ENCODE measurements around the gene RAB10. TPM values are rescaled to one million over a fixed set of nuclear protein-coding genes. Genes with fewer than 3 reads are reported as not detected.

The RAB10 gene
- total and polyA plus RNA-seq, 9 of the 15 experiments (the other 6 are each of a cell fraction or from before 2014, with no cell fraction given): 25.1 to 214 (median 157) TPM

GRCh38 chr2:26067980-26068507 is 34.2 kb downstream of the RAB10 start:
- H3K36me3 ChIP-seq (ENCODE audit: control insufficient read depth, insufficient read depth, low read length): peaks cover 31% of the 10 kb centered on the region
- in situ Hi-C loops (cut with MboI) (no loop called here), intact Hi-C loops (cut with micrococcal nuclease) (loop anchor here (2.0 kb wide), 1 partner anchor 33 kb away; the partner anchor contains the start of gene RAB10)
- peak in 1 of 4 experiments; percentile 31 for DNase-seq (ENCODE audit: extremely low read depth in 1 of 4, low spot score in 3 of 4)
- H3K4me3 ChIP-seq: no peak overlapping the region; the same call in 1 of the 2 replicates
- no peak for FAIRE-seq
- H3K4me1 ChIP-seq (replicated peaks in 1 of 2; ENCODE audit: control insufficient read depth in 2 of 2, insufficient read depth in 2 of 2, low read length in 2 of 2): peaks cover 30 to 70% of the 10 kb centered on the region in 2 experiments
- no peaks in the 10 kb centered on the region for H3K27me3 ChIP-seq (ENCODE audit: control insufficient read depth in 2 of 2, insufficient read depth in 2 of 2, low read length in 2 of 2)
- ChIA-PET CTCF (ENCODE audit: low intra/inter-chr PET ratio) (no interaction called here), POLR2A (interaction anchor here (0.6 to 1.8 kb wide), 6 partner anchors 8 to 842 kb away, joined by 3 to 11 read pairs (median 4); partner anchors contain the start of gene RAB10)
- H3K9me1 ChIP-seq (ENCODE audit: control insufficient read depth, insufficient read depth, low read length): no peaks in the 10 kb centered on the region
- H4K20me1 ChIP-seq (replicated peaks; ENCODE audit: control insufficient read depth, insufficient read depth, low read length): no peaks in the 10 kb centered on the region
- H3K4me2 ChIP-seq (ENCODE audit: insufficient read depth, low read length): peak overlapping the region; percentile 74
- peak overlapping the region; percentile 98 for H3K27ac ChIP-seq (ENCODE audit: extremely low read depth, low read depth, low read length)
- no TSS peak for BruUV-seq (replicated peaks)
- 0 out of 3 replicates have a peak, but pooled peaks have one; percentile 4 for ATAC-seq
- peak overlapping the region in 1 of 2 experiments; percentile 78; a peak in 2 of 4 replicates for H3K9ac ChIP-seq (ENCODE audit: insufficient read depth in 1 of 2, low read depth in 2 of 2, low read length in 2 of 2)
- no peaks in the 10 kb centered on the region for H3K9me3 ChIP-seq (replicated peaks; ENCODE audit: control insufficient read depth, insufficient read depth, low read depth, low read length)
- WGBS (ENCODE audit: insufficient coverage, low coverage, missing lambda C conversion rate): 2% methylated on average over 3 of the region's 3 CpGs
- peaks cover 97% of the 10 kb centered on the region for H3K79me2 ChIP-seq (ENCODE audit: control insufficient read depth, insufficient read depth, low read length)
- H2AFZ ChIP-seq (ENCODE audit: low read depth, low read length): no peak overlapping the region
- TF ChIP-seq ZFPM2 (CRISPR knock-in tag; IDR thresholded peaks at IDR 0.05) (no peak), NR2C2 (CRISPR knock-in tag; IDR thresholded peaks at IDR 0.05) (no peak), NR2C2 (tag; IDR thresholded peaks at IDR 0.05) (0 out of 2 replicates have a peak, but pooled peaks have one; percentile 10), ZNF253 (CRISPR knock-in tag; conservative IDR thresholded peaks at IDR 0.05) (no peak), NFRKB (IDR thresholded peaks at IDR 0.05; ENCODE audit: low read depth) (peak; percentile 35; the same call in 1 of the 2 replicates), DNMT1 (IDR thresholded peaks at IDR 0.05) (peak; percentile 23; the same call in 1 of the 2 replicates), RBM34 (IDR thresholded peaks at IDR 0.05; ENCODE audit: borderline replicate concordance, insufficient read depth, low read length) (no peak), SPI1 (IDR thresholded peaks at IDR 0.05; ENCODE audit: borderline replicate concordance, low read depth, low read length) (peak; percentile 55; the same call in 1 of the 2 replicates), WHSC1 (IDR thresholded peaks at IDR 0.05; ENCODE audit: low read length) (no peak), YY1 (IDR thresholded peaks at IDR 0.05; ENCODE audit: borderline replicate concordance in 1 of 3, control insufficient read depth in 1 of 3, extremely low read depth in 1 of 3, insufficient read depth in 3 of 3, insufficient read length in 1 of 3, insufficient replicate concordance in 2 of 3, low read depth in 1 of 3, low read length in 2 of 3) (no peak), AFF4 (CRISPR knock-in tag; IDR thresholded peaks at IDR 0.05) (0 out of 2 replicates have a peak, but pooled peaks have one; percentile 40)
- TF ChIP-seq, protein P1, sequence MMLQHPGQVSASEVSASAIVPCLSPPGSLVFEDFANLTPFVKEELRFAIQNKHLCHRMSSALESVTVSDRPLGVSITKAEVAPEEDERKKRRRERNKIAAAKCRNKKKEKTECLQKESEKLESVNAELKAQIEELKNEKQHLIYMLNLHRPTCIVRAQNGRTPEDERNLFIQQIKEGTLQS (IDR thresholded peaks at IDR 0.05): no peak
- TF ChIP-seq, protein P1 (CRISPR knock-in tag; conservative IDR thresholded peaks at IDR 0.05): 0 out of 2 replicates have a peak, but pooled peaks have one; percentile 11
